ENCODE measurements around the gene TMEM92.

The TMEM92 gene

DNA sequence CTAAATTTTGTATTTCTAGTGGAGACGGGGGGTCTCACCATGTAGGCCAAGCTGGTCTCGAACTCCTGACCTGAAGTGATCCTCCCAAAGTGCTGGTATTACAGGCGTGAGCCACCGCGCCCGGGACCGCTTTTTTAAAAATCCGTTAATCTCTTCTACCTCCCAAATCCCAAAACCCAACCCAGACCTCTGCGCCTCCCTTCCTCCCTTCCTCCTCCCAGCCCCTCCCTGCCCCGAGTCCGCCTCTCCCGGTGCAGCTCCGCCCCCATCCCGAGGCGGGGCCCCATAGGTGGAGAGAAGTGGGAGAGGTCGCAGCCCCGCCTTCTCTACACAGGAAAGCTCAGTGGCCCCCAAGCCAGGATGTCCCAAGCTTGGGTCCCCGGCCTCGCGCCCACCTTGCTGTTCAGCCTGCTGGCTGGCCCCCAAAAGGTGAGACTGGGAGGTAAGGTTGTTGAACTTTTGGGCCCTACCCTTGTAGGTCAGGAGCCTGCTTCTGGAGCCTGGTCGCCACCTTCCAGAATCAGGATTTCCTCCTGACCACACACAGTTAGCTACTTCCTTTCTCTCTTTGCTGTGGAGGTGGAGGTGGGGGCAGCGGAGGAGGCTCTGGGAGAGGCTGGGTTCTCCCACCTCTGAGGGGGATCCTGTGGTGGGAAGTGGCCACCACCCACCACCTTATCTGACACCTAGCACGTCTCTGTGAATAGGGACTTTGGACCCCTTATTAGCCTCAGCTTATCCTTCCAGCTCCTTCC lies at the start of gene TMEM92:
Gene TMEM92, plus strand, starts transcription at position 325 of the 755 bp plus-strand sequence. Its CDS starts 36 bp downstream, at position 361.
- DNase-seq: no peak

- DNase-seq: peak; percentile 1
Measured at GRCh38 chr17:50225701-50226240, 48.5 kb upstream of the TMEM92 start.

- no peak for DNase-seq
Measured at GRCh38 chr17:50234581-50234980, 39.7 kb upstream of the TMEM92 start.

DNA sequence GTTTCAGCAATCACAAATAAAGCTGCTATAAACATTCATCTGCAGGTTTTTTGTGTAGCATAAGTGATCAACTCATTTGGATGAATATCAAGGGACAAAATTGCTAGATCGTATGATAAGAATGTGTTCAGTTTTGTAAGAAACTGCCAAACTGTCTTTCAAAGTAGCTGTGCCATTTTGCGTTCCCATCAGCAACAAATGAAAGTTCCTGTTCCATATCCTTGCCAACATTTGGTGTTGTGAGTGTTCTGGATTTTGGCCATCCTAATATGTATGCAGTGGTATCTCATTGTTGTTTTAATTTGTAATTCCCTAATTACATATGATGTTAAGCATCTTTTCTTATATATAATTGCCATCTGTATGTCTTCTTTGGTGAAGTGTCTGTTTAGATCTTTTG lies 36.4 kb upstream of the TMEM92 start:
- DNase-seq: no peak

- DNase-seq: peak; percentile 15
Measured at GRCh38 chr17:50238601-50239280, 35.5 kb upstream of the TMEM92 start.

- peak; percentile 27 for DNase-seq
Measured at GRCh38 chr17:50239937-50240336, 34.3 kb upstream of the TMEM92 start.

GRCh38 chr17:50240851-50241250 lies 33.4 kb upstream of the TMEM92 start:
- no peak for DNase-seq

DNA sequence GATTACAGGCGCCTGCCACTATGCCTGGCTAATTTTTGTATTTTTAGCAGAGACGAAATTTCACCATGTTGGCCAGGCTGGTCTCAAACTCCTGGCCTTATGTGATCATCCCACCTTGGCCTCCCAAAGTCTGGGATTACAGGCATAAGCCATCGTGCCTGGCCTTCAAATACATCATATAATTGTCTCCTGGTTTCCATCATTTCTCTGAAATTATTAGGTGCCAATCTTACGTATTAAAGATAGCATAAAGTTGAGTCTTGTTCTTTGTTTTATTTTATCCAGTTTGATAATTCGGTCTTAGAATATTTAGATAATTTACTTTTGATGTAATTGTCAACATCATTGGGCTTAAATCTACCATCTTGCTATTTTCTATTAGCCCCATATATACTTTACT lies 32.8 kb upstream of the TMEM92 start:
- DNase-seq: no peak

DNA sequence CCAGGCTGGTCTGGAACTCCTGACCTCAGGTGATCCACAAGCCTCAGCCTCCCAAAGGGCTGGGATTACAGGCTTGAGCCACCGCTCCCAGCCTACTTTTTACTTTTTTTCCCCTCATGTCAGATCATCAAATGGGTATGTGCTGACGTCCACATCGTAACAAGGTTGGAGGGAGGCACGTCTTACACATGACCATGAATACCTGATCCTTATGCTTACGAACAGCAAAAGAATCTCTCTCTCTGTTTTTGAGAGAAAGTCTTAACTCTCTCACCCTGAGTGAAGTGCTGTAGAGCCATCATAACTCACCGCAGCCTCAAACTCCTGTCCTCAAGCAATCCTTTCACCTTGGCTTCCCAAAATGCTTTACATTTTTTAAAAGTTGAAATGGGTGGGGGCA lies 29.5 kb upstream of the TMEM92 start:
- no peak for DNase-seq

GRCh38 chr17:50248255-50248654 lies 26.0 kb upstream of the TMEM92 start:
- DNase-seq: no peak

GRCh38 chr17:50252781-50253180 lies 21.5 kb upstream of the TMEM92 start:
- peak; percentile 19 for DNase-seq

DNA sequence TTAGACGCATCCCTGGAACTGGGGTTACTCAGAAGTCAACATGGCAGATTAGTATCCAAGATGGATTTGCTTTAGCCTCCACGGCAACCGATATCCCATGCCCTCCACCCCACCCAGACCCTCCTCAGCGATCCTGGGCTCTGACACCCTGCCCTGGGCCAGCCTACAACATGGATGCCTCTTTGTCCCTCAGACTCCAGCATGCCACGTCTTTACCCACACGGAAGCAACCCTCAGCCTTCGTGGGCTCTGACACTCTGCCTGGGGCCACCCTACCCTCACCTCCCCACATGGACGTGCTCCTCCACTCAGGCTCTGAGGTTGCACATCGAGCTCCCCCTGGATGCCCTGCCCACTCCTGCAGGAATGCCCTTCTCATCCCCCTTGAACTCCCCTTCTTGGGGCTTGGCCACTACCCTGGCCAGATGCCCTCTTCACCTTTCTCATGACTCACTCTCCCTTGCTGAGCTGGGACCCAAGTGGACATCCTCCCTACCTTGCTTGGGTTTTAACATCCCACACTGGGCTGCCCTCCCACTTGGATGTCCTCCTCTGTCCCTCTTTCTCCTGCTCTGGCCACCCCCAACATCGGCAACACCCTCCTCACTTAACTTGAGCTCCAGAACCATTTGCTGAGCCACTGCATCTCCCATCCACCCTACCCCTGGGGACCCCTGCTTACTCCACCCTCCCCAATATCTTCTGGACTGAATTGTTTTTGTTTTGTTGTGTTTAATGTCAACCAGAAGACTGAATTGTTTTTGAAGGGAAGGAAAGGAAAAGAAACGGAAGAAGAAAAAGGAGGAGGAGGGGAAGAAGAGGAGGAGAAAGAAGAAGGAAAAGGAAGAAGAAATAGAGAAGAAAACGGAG lies 18.3 kb upstream of the TMEM92 start:
- no peak for DNase-seq

DNA sequence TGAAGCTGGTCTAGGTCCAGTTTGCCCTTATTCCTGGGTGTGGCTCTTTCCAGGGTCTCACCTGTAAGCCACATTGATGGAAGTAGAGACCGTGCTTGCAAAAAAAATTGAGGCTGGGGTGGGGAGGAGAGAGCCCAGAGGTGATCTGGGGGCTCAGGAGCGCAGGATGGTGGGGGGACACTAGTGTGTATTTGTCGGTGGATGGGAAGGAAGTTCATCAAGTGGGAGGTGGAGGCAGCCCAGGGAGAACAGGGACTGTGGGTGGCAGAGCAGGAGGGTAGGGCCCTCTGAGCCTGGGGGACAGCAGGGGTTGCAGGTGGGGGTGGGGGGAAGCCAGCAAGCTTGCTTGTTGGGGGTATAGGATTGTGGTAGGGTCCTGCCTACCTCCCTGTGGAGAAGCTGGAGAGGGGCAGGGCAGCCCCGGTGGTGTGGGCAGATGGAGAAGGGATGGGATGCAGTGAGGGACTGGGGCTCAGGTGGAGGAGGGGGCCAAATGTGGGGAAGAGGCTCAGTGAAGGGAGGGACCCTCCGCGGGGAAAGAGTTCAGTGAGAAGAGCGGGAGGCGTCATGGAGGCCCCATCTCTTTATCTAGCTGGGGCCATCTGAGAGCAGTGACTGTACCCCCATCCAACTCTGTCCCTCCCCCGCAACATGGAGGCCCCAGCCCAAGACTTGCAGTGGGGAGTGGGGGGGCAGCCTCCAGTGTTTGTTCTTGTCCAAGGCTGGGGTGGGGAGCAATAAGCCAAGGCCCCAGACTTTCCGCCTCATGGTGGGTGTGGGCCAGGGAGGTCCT lies 17.2 kb upstream of the TMEM92 start:
- no peak for DNase-seq

GRCh38 chr17:50257676-50258224 lies 16.5 kb upstream of the TMEM92 start:
- no peak for DNase-seq

DNA sequence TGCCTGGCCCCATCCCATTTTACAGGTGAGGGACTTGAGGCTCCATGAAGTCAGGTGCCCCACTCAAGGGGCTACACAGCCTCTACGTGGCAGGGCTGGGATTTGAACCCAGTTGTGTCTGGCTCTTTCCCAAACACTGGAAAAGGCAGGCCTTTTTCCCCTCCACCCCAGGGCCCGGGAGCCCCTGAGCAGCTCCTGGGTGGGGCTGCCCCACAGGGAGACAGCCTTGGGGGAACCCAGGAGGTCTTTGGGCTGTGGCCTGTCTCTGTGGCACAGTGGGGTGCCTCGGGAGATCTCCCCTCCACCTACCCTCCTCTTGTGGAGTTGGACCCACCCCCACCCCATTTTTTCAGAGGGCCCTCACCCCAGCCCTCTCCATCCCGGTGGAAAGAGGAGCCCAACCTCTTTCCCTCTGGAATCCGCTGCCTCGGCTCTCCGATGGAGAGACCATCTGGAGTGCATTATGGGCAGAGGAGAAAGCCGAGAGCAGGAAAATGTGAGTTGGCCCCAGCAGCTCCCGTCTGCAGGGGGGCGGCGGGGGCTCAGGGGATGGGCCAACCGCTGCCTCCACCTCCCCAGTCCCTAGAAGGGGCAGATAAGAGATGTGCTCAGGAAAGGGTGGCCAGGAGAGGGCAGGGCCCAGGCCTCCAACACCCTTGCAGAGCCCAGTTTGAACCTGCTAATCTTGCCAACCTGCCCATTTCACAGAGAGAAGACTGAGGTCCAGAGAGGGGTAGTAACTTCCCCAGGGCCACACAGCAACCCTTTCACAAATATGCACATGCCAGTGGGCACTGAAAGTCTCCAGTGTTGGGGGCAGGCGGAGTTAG lies 15.4 kb upstream of the TMEM92 start:
- DNase-seq: no peak

GRCh38 chr17:50259477-50260324 lies 14.6 kb upstream of the TMEM92 start:
- DNase-seq: no peak

- no peak for DNase-seq
Measured at GRCh38 chr17:50260501-50260911, 13.8 kb upstream of the TMEM92 start.

DNA sequence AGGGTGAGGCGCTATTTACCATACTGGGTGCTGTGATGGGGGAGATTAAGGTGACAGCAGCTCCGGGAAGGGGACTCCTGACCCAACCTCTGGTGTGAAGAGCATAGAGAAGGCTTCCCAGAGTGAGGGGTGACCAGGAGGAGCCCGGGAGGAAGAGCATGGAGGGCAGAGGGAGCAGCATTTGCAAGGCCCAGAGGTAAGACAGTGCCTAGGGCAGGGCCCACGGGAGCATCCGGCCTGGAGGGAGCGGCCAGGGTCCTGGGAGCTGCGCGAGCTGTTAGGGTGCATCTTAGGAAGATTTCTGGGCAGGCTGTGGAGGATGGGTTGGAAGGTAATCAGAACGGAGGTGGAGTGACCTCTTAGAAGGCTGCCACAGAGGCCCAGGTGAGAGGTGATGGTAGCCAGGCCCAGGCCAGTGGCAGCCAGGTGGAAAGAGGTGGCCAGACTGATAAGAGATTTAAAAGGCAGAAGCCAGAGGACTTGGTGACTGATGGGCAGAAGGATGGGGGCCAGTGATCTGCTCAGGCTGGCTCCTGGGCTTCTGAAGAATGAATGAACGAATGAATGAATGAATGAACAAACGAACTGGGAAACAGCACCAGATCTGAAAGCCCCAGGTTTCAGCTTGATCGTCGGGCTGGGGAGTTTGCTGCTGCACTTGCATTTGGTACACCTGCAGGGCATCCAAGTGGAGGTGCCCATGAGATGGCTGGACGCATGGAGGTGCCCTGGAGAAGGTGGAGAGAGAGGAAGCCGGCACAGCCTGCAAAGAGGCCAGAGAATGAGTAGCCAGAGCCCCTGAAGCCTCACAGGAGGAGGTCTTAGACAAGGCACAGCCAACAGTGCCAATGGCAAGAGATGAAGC lies 13.0 kb upstream of the TMEM92 start:
- DNase-seq: no peak
